Body of pancreas (tissue), 4 donors: ENCODE data around the gene CSRP1.

ENCODE experiments used
- CTCF ChIP-seq, 7 experiments: fragments of 450-650 bp in 4 of 7; fragments of 200-600 bp in 3 of 7; sonication (generic) in 3 of 7; IDR thresholded peaks; one replicate each; pipeline ENCODE4 v1.5.1; 2016 to 2019; ENCODE audit warnings: antibody characterized with exemption in 7 of 7
- POLR2A ChIP-seq, 3 donors: fragments of 450-650 bp; IDR thresholded peaks; one replicate each; pipeline ENCODE4 v1.6.1; 2016; ENCODE audit warnings: antibody characterized with exemption in 3 of 3, mild to moderate bottlenecking in 2 of 3

- TF ChIP-seq CTCF (IDR thresholded peaks at IDR 0.05) (no peak), POLR2A (IDR thresholded peaks at IDR 0.05) (no peak)
Measured at GRCh38 chr1:201537467-201537866, 30.5 kb upstream of the CSRP1 start.
